ENCODE results near the gene ERVK3-1. TPM values are rescaled to one million over a fixed set of nuclear protein-coding genes. Genes with fewer than 3 reads are reported as not detected.
A peak's percentile ranks its signal among the peaks of the same experiment; 100 is the strongest.
"Not testable (repeated sequence)": the region's sequence is repeated elsewhere in the genome, so short reads cannot be mapped to it uniquely, and the experiment has no call there.

ERVK3-1 gene
- total RNA-seq, 1 donor from 2014 or later, result 17.1 TPM

- intact Hi-C loops (cut with DNase I), result no loop called here
- no peak for DNase-seq (ENCODE audit: low spot score)
Measured at GRCh38 chr19:58336216-58336615, 31.0 kb downstream of the ERVK3-1 start.

- DNase-seq (ENCODE audit: low spot score), result no peak
- intact Hi-C loops (cut with DNase I), result no loop called here
Measured at GRCh38 chr19:58336820-58337219, 31.6 kb downstream of the ERVK3-1 start.

GRCh38 chr19:58338336-58338735 lies 33.2 kb downstream of the ERVK3-1 start:
- intact Hi-C loops (cut with DNase I), result no loop called here
- no peak for DNase-seq (ENCODE audit: low spot score)

- intact Hi-C loops (cut with DNase I), result no loop called here
- DNase-seq (ENCODE audit: low spot score), result no peak
Measured at GRCh38 chr19:58338825-58339558, 33.8 kb downstream of the ERVK3-1 start.

- intact Hi-C loops (cut with DNase I), result no loop called here
Measured at GRCh38 chr19:58345558-58345957, 40.4 kb downstream of the ERVK3-1 start.

GRCh38 chr19:58346961-58347929 lies 42.1 kb downstream of the ERVK3-1 start:
- intact Hi-C loops (cut with DNase I), result no loop called here

More at GRCh38 chr19:58345558-58345957, 40.4 kb downstream of the ERVK3-1 start:
- no peak for DNase-seq (ENCODE audit: low spot score)

GRCh38 chr19:58348080-58348479 lies 42.9 kb downstream of the ERVK3-1 start:
- intact Hi-C loops (cut with DNase I); DNase-seq (ENCODE audit: low spot score): not testable (repeated sequence)

More at GRCh38 chr19:58346961-58347929, 42.1 kb downstream of the ERVK3-1 start:
- DNase-seq (ENCODE audit: low spot score), result no peak

GRCh38 chr19:58349590-58349989 lies 44.4 kb downstream of the ERVK3-1 start:
- no peak for DNase-seq (ENCODE audit: low spot score)
- intact Hi-C loops (cut with DNase I), result no loop called here

GRCh38 chr19:58350001-58350861 lies 45.1 kb downstream of the ERVK3-1 start:
- intact Hi-C loops (cut with DNase I), result no loop called here
- DNase-seq (ENCODE audit: low spot score), result no peak

- intact Hi-C loops (cut with DNase I), result no loop called here
- no peak for DNase-seq (ENCODE audit: low spot score)
Measured at GRCh38 chr19:58350871-58351557, 45.8 kb downstream of the ERVK3-1 start.

GRCh38 chr19:58351558-58351878 lies 46.3 kb downstream of the ERVK3-1 start:
- intact Hi-C loops (cut with DNase I), result no loop called here
- peak; percentile 73 for DNase-seq (ENCODE audit: low spot score)

- intact Hi-C loops (cut with DNase I), result no loop called here
- DNase-seq (ENCODE audit: low spot score), result peak; percentile 65
Measured at GRCh38 chr19:58351990-58352755, 47.0 kb downstream of the ERVK3-1 start.

GRCh38 chr19:58352760-58353671 lies 47.8 kb downstream of the ERVK3-1 start, which contains the start of gene A1BG:
Gene A1BG (minus strand): TSS chr19:58353492. CDS start chr19:58353437, 55 bp downstream.
- intact Hi-C loops (cut with DNase I), result no loop called here
- peak; percentile 55 for DNase-seq (ENCODE audit: low spot score)

- peak; percentile 29 for DNase-seq (ENCODE audit: low spot score)
Measured at GRCh38 chr19:58353717-58354477, 48.7 kb downstream of the ERVK3-1 start.

GRCh38 chr19:58354478-58355030 lies 49.4 kb downstream of the ERVK3-1 start:
- DNase-seq (ENCODE audit: low spot score), result peak; percentile 66
- intact Hi-C loops (cut with DNase I), result no loop called here

More at GRCh38 chr19:58353717-58354477, 48.7 kb downstream of the ERVK3-1 start:
- intact Hi-C loops (cut with DNase I), result no loop called here

- peak; percentile 35 for DNase-seq (ENCODE audit: low spot score)
- intact Hi-C loops (cut with DNase I), result no loop called here
Measured at GRCh38 chr19:58355215-58355796, 50.1 kb downstream of the ERVK3-1 start.
